GM12872 (cell line): Measurements from ENCODE around the gene CD9.
A peak's percentile ranks its signal among the peaks of the same experiment; 100 is the strongest.

Experiments used
- TF ChIP-seq, protein P1 (sequence below): IDR thresholded peaks from 3 replicates; pipeline ENCODE4 v1.5.1; 2011; ENCODE audit warnings: low read depth, mild to moderate bottlenecking, low read length, moderate library complexity; ENCODE audit not compliant: insufficient read depth

The CD9 gene

DNA sequence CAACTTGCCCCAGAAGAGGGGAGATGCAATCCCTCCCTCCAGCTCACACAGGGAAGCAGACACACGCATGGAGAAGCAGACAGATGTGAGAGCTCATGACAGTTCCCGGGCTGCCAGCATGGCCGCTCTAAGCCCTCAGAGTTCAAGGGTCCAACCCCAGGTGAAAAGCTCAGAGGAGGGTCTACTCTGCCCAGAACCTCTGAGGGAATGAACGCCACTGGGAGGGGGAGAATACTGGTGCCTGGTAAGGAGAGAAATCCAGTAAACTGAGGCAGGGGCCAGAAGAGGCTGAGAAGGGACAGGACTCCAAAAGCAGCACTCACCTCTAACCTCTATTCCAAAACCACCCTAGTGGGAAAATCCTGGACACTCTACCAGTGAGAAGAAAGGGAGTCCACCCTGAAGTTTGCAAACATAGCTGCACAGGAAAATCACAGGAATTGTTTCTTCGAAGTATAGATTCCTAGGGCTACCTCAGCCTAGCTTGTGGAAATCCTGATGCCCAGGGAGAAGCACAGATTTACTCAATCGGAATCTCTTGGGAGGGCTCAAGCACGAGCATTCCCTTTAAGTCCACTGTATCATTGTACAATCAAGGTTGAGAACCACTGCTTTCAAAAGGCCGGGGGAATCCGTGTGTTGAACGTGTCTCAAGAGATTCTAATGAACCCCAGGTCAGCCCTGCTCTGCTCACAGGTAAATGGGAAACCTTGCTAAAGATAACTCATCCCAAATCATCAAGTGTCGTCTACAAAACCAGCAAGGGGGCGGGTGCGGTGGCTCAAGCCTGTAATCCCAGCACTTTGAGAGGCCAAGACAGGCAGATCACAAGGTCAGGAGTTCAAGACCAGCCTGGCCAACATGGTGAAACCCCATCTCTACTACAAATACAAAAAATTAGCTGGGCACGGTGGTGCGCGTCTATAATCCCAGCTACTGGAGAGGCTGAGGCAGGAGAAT lies 76.0 kb downstream of the CD9 start:
- TF ChIP-seq, protein P1, sequence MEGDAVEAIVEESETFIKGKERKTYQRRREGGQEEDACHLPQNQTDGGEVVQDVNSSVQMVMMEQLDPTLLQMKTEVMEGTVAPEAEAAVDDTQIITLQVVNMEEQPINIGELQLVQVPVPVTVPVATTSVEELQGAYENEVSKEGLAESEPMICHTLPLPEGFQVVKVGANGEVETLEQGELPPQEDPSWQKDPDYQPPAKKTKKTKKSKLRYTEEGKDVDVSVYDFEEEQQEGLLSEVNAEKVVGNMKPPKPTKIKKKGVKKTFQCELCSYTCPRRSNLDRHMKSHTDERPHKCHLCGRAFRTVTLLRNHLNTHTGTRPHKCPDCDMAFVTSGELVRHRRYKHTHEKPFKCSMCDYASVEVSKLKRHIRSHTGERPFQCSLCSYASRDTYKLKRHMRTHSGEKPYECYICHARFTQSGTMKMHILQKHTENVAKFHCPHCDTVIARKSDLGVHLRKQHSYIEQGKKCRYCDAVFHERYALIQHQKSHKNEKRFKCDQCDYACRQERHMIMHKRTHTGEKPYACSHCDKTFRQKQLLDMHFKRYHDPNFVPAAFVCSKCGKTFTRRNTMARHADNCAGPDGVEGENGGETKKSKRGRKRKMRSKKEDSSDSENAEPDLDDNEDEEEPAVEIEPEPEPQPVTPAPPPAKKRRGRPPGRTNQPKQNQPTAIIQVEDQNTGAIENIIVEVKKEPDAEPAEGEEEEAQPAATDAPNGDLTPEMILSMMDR, result no peak

DNA sequence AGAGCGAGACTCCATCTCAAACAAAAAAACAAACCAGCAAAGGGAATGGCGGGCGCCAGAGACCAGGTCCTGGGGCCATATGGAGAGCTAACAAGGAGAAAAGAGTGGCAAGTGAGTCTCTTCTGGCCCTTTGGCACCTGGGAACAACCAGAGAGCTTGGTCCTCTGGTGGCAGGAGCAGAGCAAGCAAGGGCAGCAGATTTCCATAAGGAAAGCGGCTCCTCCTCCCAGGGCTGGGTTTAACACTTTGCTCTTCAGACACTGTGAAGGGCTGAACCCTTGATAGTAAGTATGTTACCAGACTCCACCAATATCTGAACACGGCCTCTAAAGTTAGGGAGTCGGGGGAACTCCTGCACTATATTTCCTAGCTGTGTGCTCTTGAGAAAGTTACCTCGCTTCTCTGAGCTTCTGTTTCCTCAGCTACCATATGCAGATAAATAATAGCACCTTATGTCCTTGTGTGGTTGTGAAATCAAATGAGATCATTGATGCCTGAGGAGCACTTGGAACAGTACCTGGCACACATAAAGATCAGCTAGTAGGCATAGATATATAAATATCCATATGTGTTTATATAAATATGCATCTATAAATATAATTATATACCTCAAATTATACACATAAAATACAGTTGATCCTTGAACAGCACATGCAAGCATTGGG lies 76.9 kb downstream of the CD9 start:
- TF ChIP-seq, protein P1, result no peak

- TF ChIP-seq, protein P1, result no peak
Observed at GRCh38 chr12:6277982-6278438, 77.8 kb downstream of the CD9 start.

DNA sequence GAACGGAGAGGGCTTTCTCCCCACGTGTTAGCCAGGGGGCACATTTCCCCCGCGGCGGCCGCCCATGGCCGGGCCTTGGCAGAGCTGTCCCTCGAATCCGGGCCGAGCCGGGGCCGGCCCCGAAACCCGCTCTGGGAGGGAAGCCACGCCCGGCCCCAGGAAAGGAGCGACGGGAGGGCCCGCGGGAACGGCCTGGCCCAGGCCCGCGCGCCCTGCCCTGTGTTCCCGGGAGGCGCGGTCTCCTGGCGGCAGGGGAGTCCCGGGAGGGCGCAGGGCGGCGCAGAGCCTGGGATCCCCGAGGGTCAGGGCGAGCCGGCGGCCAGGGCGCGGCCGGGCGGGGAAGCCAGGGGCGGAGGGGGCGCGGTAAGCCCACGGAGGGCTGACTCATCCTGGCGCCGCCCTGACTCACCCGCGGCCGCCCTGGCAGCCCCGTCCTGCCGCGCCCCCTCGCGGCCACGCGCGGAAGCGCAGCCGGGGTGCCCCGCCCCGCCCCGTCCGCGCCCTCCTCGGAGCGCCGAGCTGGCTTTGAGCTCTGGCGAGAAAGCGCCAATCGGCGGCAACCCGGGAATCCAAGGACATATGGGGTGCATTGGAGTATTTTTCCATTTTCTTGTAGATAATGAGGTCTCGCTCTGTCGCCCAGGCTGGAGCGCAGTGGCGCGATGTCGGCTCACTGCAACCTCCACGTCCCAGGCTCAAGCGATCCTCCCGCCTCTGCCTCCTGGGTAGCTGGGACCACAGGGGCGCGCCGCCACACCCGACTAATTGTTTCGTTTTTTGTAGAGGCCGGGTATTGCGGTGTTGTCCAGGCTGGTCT lies 78.4 kb downstream of the CD9 start:
- TF ChIP-seq, protein P1, result peak; percentile 71

GRCh38 chr12:6279256-6279628 lies 79.0 kb downstream of the CD9 start:
- TF ChIP-seq, protein P1, result no peak

DNA sequence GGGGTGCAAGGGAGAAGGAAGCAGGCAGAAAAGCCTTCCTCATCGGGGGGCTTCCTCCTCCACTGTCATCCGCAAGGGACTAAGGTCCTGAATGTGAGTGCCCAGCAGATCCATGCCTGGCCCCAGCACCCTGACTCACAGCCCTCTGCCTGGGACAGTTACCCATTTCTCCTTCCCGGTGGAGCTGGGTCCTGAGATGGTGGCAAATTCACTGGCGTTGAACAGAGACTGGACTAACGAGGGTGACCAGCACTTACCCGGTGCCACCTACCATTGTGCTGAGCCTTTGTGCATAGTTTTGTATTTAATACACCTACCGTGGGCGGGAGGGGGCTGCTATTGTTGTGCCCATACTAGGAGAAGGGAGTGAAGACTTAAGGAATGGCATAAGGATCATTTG lies 79.4 kb downstream of the CD9 start:
- TF ChIP-seq, protein P1, result no peak

GRCh38 chr12:6280053-6280469 lies 79.9 kb downstream of the CD9 start:
- TF ChIP-seq, protein P1, result no peak
